Left hindlimb (tissue), 1 donor: ENCODE results near the gene CALML4.
"Not testable (repeated sequence)": the region's sequence is repeated elsewhere in the genome, so short reads cannot be mapped to it uniquely, and the experiment has no call there.

Experiments
- DNase-seq: peaks from one replicate; pipeline ENCODE4 v3.0.0-alpha.2; 2018

The CALML4 gene

GRCh38 chr15:68188647-68189046, 16.5 kb downstream of the CALML4 start:
- no peak for DNase-seq

GRCh38 chr15:68187559-68187958, 17.6 kb downstream of the CALML4 start:
- DNase-seq, result peak; percentile 81

GRCh38 chr15:68186671-68187397, 18.3 kb downstream of the CALML4 start:
- DNase-seq, result no peak

- no peak for DNase-seq
Observed at GRCh38 chr15:68184616-68185480, 20.3 kb downstream of the CALML4 start.

GRCh38 chr15:68183616-68184315, 21.4 kb downstream of the CALML4 start:
- DNase-seq, result no peak

GRCh38 chr15:68177742-68178141, 27.4 kb downstream of the CALML4 start:
- DNase-seq, result no peak

GRCh38 chr15:68176601-68177000, 28.5 kb downstream of the CALML4 start:
- DNase-seq, result no peak

GRCh38 chr15:68175526-68175925, 29.6 kb downstream of the CALML4 start:
- DNase-seq, result no peak

- DNase-seq, result no peak
Observed at GRCh38 chr15:68173119-68173518, 32.0 kb downstream of the CALML4 start.

- DNase-seq, result not testable (repeated sequence)
Observed at GRCh38 chr15:68172037-68172436, 33.1 kb downstream of the CALML4 start.

- no peak for DNase-seq
Observed at GRCh38 chr15:68166847-68167246, 38.3 kb downstream of the CALML4 start.

- no peak for DNase-seq
Observed at GRCh38 chr15:68163191-68163590, 41.9 kb downstream of the CALML4 start.

GRCh38 chr15:68158046-68158628, 47.0 kb downstream of the CALML4 start:
- no peak for DNase-seq

- DNase-seq, result no peak
Observed at GRCh38 chr15:68157074-68157473, 48.1 kb downstream of the CALML4 start.

GRCh38 chr15:68154923-68155559, 50.1 kb downstream of the CALML4 start:
- peak; percentile 48 for DNase-seq

- no peak for DNase-seq
Observed at GRCh38 chr15:68152342-68152741, 52.8 kb downstream of the CALML4 start.

- no peak for DNase-seq
Observed at GRCh38 chr15:68151277-68151676, 53.9 kb downstream of the CALML4 start.

- no peak for DNase-seq
Observed at GRCh38 chr15:68150187-68150586, 54.9 kb downstream of the CALML4 start.

- DNase-seq, result no peak
Observed at GRCh38 chr15:68149059-68149458, 56.1 kb downstream of the CALML4 start.

GRCh38 chr15:68148039-68148438, 57.1 kb downstream of the CALML4 start:
- no peak for DNase-seq

- DNase-seq, result no peak
Observed at GRCh38 chr15:68145706-68146105, 59.4 kb downstream of the CALML4 start.

GRCh38 chr15:68143785-68144184, 61.3 kb downstream of the CALML4 start:
- no peak for DNase-seq

- DNase-seq, result no peak
Observed at GRCh38 chr15:68143129-68143528, 62.0 kb downstream of the CALML4 start.
